Liver (tissue), 3 donors: ENCODE measurements around the gene CTNNA1.

ENCODE experiments used
- EGR1 ChIP-seq, 2 donors: IDR thresholded peaks; 2 replicates each; pipeline ENCODE4 v1.6.1; 2016 to 2018; ENCODE audit warnings: antibody characterized with exemption in 2 of 2, low read depth in 2 of 2
- TAF1 ChIP-seq: conservative IDR thresholded peaks from 2 replicates; pipeline ENCODE4 v1.6.1; 2016; ENCODE audit warnings: antibody characterized with exemption, mild to moderate bottlenecking
- TF ChIP-seq, protein P1 (sequence below): fragments of 150-350 bp; IDR thresholded peaks from 2 replicates; pipeline ENCODE4 v1.5.1; 2017; ENCODE audit warnings: improper control_type of control experiment, low read depth, low read length; ENCODE audit not compliant: missing input control
- TF ChIP-seq, protein P2 (sequence below): IDR thresholded peaks from 2 replicates; pipeline ENCODE4 v1.6.1; 2016; ENCODE audit warnings: antibody characterized with exemption
- TF ChIP-seq, protein P3 (sequence below): IDR thresholded peaks from 2 replicates; pipeline ENCODE4 v1.6.1; 2016; ENCODE audit warnings: antibody characterized with exemption
- donor health status: healthy.
- donor health status: healthy.

DNA sequence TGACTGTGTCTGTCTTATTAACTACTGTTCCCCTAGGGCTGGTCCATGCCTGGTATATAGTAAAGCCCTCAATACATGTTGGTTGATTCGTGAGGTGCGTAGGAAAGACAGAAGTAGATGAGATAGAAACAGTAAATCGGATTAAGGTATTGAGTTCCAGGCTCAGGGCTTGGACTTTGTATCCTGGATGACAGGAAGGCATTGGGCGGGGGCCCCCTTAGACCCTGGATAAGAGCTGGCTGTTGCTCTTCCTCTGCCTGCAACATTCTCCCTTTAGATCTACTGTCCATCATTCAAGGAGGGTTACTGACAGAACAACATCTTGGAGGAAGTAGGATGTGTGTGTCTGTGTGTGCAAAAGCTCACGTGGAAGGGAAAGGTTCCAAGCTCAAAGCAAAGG, 31.2 kb upstream of the CTNNA1 start:
- TF ChIP-seq, protein P1, sequence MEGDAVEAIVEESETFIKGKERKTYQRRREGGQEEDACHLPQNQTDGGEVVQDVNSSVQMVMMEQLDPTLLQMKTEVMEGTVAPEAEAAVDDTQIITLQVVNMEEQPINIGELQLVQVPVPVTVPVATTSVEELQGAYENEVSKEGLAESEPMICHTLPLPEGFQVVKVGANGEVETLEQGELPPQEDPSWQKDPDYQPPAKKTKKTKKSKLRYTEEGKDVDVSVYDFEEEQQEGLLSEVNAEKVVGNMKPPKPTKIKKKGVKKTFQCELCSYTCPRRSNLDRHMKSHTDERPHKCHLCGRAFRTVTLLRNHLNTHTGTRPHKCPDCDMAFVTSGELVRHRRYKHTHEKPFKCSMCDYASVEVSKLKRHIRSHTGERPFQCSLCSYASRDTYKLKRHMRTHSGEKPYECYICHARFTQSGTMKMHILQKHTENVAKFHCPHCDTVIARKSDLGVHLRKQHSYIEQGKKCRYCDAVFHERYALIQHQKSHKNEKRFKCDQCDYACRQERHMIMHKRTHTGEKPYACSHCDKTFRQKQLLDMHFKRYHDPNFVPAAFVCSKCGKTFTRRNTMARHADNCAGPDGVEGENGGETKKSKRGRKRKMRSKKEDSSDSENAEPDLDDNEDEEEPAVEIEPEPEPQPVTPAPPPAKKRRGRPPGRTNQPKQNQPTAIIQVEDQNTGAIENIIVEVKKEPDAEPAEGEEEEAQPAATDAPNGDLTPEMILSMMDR = no peak
- TF ChIP-seq EGR1 (IDR thresholded peaks at IDR 0.05; ENCODE audit: low read depth in 2 of 2) = no peak
- TF ChIP-seq, protein P2, sequence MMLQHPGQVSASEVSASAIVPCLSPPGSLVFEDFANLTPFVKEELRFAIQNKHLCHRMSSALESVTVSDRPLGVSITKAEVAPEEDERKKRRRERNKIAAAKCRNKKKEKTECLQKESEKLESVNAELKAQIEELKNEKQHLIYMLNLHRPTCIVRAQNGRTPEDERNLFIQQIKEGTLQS = no peak
- TF ChIP-seq, protein P3, sequence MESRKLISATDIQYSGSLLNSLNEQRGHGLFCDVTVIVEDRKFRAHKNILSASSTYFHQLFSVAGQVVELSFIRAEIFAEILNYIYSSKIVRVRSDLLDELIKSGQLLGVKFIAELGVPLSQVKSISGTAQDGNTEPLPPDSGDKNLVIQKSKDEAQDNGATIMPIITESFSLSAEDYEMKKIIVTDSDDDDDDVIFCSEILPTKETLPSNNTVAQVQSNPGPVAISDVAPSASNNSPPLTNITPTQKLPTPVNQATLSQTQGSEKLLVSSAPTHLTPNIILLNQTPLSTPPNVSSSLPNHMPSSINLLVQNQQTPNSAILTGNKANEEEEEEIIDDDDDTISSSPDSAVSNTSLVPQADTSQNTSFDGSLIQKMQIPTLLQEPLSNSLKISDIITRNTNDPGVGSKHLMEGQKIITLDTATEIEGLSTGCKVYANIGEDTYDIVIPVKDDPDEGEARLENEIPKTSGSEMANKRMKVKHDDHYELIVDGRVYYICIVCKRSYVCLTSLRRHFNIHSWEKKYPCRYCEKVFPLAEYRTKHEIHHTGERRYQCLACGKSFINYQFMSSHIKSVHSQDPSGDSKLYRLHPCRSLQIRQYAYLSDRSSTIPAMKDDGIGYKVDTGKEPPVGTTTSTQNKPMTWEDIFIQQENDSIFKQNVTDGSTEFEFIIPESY = no peak
- no peak for TF ChIP-seq TAF1
